H4 (cell line): ENCODE data around the gene BPIFB3. TPM values are rescaled to one million over a fixed set of nuclear protein-coding genes. Genes with fewer than 3 reads are reported as not detected.

ENCODE experiments used
- DNase-seq: peaks from one replicate; pipeline ENCODE4 v3.0.0-alpha.2; 2015; ENCODE audit warnings: low spot score
- total RNA-seq: library from RNA; depleted of rRNA; stranded (reverse); fragments of >200 nt; shearing (Covaris generic); gene quantifications from 2 replicates; pipeline ENCODE4 v1.2.3, GENCODE V29; 2014

The BPIFB3 gene
- total RNA-seq, 1 experiment from 2014 or later: not detected

- DNase-seq: no peak
Measured at GRCh38 chr20:33015700-33016580, 37.8 kb upstream of the BPIFB3 start.

GRCh38 chr20:33016581-33017109 is 37.1 kb upstream of the BPIFB3 start:
- no peak for DNase-seq

- no peak for DNase-seq
Measured at GRCh38 chr20:33017542-33017941, 36.2 kb upstream of the BPIFB3 start.

GRCh38 chr20:33018169-33018931 is 35.4 kb upstream of the BPIFB3 start:
- DNase-seq: no peak

- no peak for DNase-seq
Measured at GRCh38 chr20:33019465-33020277, 34.0 kb upstream of the BPIFB3 start.

GRCh38 chr20:33020278-33021161 is 33.2 kb upstream of the BPIFB3 start:
- DNase-seq: no peak

- DNase-seq: no peak
Measured at GRCh38 chr20:33021879-33022278, 31.8 kb upstream of the BPIFB3 start.

GRCh38 chr20:33022289-33022688 is 31.4 kb upstream of the BPIFB3 start:
- DNase-seq: no peak

- no peak for DNase-seq
Measured at GRCh38 chr20:33022694-33023438, 30.8 kb upstream of the BPIFB3 start.

- DNase-seq: no peak
Measured at GRCh38 chr20:33023439-33024242, 30.1 kb upstream of the BPIFB3 start.

GRCh38 chr20:33024243-33024560 is 29.5 kb upstream of the BPIFB3 start:
- no peak for DNase-seq

- DNase-seq: no peak
Measured at GRCh38 chr20:33024609-33025317, 28.9 kb upstream of the BPIFB3 start.

- DNase-seq: no peak
Measured at GRCh38 chr20:33025318-33025876, 28.3 kb upstream of the BPIFB3 start.

GRCh38 chr20:33026072-33026778 is 27.5 kb upstream of the BPIFB3 start:
- no peak for DNase-seq

GRCh38 chr20:33026779-33027759 is 26.6 kb upstream of the BPIFB3 start:
- DNase-seq: no peak
